HG03575 (cell line): ENCODE data around the gene CCDC14.
"Not testable (repeated sequence)": the region's sequence is repeated elsewhere in the genome, so short reads cannot be mapped to it uniquely, and the experiment has no call there.

Experiments used
- ATAC-seq: cut with Tn5 transposase; IDR thresholded peaks from one replicate; pipeline ENCODE4 v1.9.1; 2021; ENCODE audit not compliant: unreplicated experiment, insufficient number of reproducible peaks, low FRiP score; ENCODE audit errors: extremely low read depth

The CCDC14 gene, protein sequence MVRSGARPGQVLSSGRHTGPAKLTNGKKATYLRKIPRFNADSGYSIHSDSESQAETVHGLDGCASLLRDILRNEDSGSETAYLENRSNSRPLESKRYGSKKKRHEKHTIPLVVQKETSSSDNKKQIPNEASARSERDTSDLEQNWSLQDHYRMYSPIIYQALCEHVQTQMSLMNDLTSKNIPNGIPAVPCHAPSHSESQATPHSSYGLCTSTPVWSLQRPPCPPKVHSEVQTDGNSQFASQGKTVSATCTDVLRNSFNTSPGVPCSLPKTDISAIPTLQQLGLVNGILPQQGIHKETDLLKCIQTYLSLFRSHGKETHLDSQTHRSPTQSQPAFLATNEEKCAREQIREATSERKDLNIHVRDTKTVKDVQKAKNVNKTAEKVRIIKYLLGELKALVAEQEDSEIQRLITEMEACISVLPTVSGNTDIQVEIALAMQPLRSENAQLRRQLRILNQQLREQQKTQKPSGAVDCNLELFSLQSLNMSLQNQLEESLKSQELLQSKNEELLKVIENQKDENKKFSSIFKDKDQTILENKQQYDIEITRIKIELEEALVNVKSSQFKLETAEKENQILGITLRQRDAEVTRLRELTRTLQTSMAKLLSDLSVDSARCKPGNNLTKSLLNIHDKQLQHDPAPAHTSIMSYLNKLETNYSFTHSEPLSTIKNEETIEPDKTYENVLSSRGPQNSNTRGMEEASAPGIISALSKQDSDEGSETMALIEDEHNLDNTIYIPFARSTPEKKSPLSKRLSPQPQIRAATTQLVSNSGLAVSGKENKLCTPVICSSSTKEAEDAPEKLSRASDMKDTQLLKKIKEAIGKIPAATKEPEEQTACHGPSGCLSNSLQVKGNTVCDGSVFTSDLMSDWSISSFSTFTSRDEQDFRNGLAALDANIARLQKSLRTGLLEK

DNA sequence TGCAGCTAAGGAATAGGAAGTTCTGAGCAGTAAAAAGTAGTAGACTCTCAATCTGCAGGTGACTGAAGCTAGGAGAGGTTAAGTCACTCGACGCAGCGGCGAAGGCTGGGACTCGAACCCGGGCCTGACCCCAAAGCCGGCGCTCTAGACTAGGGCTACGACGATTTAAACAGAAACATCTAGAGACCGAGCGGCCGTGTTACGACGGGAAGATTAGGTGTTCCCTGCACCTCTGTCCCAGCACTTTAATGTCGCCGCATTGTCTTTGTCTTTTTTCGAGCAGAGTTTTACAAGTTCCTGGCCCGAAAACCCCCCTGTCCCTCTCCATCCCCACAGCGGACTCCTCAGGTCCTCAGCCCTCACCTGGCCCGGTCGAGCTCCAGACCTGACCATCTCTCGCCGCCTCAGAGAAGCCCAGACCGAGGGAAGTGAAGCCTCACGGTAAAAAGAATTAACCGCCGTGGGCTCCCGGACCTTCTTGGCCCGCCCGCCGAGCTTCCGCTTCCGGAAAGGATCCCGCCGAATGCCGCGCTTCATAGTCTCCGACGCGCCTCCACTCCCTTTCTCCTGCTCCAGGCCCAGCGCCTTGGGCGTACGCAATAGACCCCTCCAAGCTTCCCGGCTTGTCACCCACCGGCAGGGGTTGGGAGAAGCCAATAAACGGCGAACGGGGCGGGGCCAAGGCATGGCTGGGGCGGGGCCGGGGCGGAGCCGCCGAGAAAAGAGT is at the start of gene CCDC14:
CCDC14 (minus strand) TSS at position 449 of the 727 bp plus-strand sequence; CDS start at position 393, 56 bp downstream.
- no peak for ATAC-seq

DNA sequence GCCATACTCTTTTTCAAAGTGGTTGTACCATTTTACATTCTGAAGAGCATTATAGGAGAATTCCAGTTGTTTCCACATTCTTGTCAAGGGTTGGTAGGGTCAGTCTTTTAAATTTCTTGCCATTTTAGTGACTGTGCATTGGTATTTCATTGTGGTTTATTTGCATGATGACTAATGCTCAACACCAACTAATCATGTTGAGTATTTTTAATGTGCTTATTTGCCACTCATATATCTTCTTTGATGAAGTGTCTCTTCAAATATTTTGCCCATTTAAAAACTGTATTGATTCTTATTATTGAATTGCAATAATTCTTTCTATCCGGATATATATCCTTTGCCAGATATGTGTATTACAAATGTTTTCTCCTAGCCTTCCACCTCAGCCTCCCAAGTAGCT is 47.3 kb upstream of the CCDC14 start:
- ATAC-seq: not testable (repeated sequence)

DNA sequence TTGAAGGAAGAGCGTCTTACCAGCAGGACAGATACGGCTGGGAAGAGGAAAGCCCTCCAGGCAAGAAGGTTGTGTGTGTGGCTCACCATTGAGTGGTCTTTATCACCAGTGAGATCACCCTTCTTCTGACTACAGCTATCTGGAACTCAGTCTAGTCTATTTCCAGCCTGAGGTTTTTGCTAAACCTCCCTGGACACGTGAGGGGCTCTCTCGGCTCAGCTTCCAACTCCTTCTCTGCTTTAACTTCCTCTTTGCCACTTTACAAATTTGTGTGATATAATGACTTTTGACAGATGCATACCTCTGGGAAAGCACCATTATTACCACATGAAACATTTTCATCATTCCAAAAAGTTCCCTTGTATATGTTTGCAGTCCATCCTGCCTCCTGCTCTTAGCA is 46.2 kb upstream of the CCDC14 start:
- ATAC-seq: no peak

DNA sequence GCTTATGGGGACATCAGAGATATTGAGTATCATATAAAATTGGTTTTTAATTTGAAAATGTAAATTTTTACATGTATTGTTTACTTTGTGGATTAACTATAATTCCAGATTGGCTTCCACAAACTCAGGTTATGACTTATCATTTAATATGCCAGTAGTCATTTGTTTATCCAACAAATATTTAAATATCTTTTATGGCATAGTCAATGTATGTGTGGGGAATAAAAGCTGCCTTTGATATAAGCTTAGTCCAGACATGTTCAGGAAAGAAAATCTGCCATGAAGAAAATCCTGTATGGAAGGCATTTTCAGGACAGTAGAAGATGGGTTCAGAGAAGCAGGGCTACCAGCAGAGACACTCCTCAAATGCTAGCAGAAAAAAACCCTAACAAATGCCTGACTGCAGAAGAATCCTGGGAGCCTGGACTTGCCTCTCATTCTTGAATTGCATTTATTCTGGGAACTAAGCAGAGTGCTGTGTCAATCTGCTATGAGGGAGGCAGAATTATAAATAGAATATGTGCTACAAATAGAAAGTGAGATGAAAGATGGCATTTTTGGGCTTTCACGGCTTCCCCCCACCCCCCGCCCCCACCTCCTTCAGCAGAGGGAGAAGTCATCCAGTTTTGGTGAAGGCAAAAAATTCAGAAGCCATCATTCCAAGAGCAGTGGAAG is 41.5 kb upstream of the CCDC14 start:
- not testable (repeated sequence) for ATAC-seq

DNA sequence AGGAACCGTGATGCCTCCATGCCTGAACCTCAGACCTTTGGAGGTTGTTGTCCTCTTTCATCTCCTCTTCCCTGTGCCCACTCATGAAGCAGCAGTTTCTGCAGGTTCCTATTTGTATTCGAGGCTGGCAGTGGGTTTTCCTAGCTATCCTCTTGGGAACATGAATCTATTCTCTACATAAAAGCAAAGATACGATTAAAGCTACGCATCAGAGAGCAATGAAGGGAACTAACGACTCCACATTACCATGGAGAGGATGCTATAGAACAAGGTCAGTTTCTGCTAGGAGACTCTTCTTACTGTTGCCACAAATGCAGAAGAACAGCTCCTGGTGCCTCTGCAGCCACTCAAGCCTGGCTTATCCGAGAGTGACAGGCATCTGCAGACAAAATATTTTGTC is 40.3 kb upstream of the CCDC14 start:
- not testable (repeated sequence) for ATAC-seq

DNA sequence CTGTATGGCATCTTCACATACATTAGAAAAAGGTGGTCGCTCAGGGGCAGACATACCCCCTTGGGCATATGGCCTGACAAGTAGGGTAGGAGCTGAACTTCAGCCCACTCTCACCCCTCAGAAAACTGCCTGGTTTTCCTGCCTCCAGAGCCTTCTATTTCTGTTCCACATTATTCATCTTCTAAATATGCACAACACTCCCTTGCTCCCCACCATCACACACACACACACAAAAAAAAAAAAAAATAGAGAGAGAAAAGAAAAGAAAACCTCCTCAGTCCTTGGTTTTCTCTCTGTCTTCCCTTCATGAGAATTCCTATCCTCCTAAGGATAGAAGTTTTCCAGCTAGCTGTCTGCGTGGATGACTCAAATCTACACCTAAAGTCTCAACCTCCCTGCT is 36.5 kb upstream of the CCDC14 start:
- no peak for ATAC-seq

DNA sequence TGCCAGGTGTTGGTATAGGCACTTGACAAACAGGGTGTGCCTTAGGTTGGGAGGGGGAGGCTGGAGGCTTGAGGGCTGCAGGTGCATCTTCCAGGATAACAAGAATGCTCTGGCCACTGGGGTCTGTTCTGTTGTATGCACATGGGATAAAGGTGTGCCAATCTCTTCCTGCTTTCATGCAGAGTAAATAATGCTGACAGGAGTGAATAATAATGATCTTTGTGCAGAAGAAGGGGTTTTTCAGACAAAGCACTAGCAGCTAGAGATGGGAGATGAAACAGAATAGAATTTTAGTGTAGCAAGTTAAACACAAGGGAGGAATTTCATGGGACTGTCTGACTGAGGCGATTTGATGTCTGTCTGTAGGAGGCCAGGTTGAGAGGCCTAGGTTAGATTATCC is 32.8 kb upstream of the CCDC14 start:
- ATAC-seq: no peak

DNA sequence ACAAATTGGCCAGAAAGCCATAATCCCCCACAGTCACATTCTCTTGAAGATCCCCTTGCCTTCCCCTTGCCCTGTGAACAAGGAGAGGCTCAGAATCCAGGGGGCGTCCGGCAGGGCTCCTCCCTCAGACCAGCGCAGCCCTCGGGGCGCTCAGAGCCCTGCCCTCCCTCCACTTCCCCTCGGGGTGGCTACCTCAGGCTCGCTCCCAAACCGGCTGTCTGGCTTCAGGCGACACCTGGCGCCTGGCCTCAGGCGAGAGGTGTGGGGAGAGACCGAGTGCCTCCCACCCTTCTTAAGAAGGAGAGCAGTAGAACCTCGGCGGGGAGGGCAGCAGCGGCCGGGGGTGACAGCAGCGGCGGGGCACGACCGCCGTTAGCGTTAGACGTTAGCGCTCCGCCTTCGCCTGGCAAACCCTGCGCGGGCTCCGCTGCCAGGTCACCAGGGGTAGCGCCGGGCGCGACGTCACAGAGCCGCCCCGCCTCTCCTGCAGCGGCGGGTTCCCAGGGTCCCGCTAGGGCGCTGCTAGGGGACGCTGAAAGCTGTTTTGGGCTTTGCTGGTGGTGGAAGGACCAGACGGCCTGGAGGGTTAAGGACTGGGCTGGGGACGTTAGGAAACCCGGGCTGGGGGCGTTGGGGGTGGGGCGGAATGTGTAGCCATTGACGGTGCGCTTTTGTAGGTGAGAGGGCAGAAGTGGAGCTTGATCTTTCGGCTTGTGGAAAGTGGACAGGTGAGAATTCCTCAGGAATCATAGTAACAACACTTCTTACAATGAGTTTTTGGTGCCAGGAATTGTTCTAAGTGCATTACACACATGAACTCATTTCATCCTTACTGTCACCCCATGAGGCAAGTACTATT is 30.9 kb upstream of the CCDC14 start, which contains the start of gene ROPN1:
ROPN1 (minus strand) TSS at position 395 of the 859 bp plus-strand sequence. CDS start 11,643 bp downstream, outside the sequence.
- not testable (repeated sequence) for ATAC-seq

DNA sequence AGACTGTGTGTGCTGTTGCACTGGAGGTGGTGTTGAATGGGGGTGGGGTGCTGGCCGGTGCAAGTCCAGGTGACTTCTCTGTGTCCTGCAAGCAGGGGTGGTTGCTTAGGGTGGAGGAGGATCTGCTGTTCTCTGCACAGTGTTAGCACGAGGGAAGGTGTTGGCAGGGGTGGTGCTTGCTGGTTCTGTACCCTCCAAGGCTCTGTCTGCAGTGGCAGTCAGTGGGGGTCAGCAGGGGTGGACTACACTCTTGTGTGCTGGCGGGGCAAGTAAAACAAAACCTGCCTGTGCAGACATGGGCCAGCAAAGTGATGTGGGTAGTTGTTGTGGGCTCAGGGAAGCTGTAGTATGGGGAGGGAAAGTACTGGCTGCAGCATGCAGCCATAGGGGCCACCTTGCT is 25.4 kb upstream of the CCDC14 start:
- no peak for ATAC-seq

DNA sequence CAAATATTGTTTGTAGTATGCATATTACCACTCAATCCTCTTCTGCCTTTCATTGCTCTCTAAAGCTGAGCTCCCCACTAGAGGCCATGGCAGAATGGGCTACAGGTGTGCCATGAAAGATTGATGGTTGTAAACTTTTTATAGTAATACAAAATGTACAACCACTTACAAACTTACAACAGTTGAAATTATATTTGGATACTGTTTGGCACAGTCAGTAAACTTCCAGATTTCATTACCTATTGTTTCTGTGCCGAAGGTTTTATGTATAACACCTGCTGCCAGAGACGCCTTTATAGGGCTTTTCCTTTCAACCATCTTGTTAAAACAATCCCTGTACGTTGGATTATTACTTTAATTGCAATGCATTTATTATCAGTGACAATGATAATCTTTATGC is 23.9 kb upstream of the CCDC14 start:
- no peak for ATAC-seq

DNA sequence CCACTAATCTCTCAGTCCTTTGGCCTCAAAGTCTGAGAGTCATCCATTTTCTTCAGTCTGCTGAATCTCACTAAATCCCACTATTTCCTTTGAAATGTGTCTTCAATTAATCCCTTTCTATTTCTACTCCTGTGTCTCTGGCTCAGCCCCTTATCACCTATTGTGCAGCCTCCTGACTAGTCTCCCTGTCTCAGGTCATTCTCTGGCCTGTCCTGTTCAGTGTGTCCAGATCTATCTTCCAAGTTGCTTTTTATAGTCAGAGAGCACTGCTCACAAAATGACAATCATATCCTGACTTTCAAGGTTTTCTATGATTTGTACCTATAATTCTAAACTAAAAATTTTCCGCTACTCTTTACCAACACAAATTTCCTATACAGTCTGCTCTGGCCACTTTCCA is 23.3 kb upstream of the CCDC14 start:
- ATAC-seq: no peak

DNA sequence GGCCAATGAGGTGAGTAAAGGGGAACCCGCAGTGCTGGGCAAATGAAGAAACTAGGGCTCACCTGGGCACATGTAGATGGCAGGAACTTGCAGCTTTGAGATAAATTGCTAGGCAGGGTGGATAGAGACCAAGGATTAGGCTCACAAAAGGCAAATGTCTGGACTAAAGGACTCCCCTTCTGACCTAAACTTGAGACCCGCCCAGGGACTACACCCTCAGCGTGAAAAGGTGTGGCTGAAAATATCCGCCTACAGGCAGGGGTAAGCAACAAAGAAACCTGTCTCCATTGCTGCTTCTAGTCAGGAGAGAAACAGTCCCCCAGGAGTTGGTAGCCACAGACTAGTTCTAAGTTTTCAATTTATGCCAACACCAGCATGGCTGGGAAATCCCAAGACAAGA is 20.3 kb upstream of the CCDC14 start:
- not testable (repeated sequence) for ATAC-seq

DNA sequence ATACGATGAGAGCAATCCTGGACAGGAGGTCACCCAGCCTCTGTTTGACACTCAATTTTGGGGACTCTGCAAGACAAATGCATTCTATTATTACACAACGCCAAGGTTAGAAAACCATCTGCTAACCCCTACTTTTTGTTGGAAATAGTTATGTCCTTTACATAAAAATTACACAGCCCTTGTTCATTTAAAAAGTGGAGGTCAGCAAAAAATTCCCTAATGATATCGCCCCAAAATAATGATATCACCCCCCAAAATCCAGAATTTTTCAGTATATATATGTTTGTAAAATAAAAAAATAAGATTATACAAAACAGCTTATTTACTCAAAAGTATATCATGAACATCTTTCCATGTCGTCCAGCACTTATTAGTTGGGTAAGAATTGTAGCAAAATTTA is 19.5 kb upstream of the CCDC14 start:
- no peak for ATAC-seq

DNA sequence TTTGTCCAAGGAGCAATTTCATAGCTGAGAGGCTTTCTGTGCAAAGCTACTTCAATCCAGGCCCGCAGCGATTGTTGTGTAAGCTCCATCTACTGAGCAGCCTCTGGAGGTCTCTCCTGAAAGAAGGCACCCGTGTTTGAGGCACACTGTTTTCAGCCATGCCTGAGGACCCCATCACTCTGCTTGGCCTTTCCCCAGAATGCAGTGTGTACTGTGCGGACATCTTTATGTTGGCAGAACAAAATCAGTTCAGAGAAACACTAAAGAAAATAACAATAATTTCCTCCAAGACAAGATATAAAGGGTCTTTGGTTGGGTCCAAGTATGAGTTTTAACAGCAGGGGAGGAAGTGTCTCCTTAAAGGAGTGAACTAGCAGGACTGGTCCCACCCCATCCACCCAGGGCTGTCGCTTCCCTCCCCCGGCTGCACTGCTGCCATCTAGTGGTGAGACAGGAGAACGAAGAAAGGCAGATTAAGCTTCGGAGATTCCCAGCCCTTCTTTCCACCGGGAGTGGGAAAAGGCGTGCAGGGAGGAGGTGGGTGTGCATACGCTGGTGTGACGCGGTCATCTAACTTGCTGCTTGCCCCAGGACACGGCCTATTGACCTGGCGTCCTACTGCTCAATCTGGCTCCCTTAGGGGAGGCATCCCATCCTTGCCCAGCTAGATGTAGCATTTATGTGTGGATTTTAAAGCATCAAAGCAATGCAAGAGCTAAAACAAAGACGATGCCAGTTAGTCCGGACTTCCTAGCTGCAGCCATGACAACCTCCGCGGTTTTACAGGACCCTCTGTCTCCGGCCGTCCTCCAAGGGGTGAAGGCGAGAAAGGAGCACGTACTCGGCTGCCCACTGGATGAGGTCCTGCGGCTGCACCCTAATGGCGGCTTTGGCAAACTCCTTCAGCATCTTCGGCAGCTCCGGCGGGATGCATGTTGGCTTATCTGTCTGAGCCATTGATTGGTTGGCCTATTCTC is 18.8 kb upstream of the CCDC14 start:
- ATAC-seq: not testable (repeated sequence)

DNA sequence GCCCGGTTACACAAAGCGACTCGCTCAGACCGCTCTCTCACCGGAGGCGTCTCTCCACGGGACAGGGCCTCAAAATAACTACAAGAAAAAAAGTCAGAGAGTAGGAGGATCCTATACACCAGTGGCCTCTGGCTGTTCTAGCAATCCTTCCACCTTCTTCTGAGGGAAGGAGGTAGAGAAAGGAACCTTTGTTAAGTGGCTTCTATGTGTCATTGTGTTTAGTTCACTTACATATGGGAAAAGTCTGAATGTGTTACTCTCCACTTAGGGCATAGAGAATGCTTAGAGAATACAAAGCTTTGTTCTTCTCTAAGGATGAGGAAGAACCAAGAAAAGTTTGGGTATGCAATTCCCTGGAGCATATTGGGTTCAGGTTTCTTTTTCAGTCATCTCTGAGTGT is 15.9 kb upstream of the CCDC14 start:
- not testable (repeated sequence) for ATAC-seq

DNA sequence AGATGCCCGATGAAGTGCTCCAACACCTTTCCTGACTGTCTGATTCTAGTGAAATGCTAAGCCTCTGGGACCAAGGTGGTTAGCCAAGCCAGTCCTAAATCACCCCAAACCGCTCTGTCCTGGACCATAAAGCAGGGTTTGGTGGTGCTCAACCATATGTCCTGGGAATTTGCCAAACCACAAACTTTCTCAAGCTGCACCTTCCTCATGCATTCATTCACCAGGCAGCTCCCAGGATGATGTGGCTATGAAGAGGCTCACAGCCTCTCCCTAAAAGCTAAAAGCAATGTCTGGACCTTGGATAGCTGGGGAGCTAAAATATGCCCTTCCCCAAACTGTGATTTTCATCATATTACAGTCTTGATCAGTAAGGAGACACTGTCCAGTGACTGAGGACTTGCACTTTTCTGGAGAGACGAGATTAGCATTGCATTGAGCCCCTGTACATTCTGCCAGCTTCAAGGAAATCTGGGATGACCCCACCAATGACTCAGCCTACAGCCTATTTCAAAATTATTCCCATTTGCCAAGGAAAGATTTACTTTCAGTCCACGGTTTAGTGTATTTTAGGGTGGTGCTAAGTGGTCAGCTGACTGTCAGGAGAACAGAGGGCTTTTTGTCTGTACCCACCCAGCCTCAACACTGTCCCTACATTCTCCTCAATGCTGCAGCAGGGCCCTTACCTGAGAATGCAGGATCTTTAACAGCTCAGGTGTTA is 15.3 kb upstream of the CCDC14 start:
- not testable (repeated sequence) for ATAC-seq
